Body of pancreas (tissue), 4 donors: ENCODE results near the gene DLGAP5.

Source experiments
- CTCF ChIP-seq, 7 experiments: fragments of 450-650 bp in 4 of 7; fragments of 200-600 bp in 3 of 7; sonication (generic) in 3 of 7; IDR thresholded peaks; one replicate each; pipeline ENCODE4 v1.5.1; 2016 to 2019; ENCODE audit warnings: antibody characterized with exemption in 7 of 7
- POLR2A ChIP-seq, 3 donors: fragments of 450-650 bp; IDR thresholded peaks; one replicate each; pipeline ENCODE4 v1.6.1; 2016; ENCODE audit warnings: antibody characterized with exemption in 3 of 3, mild to moderate bottlenecking in 2 of 3

GRCh38 chr14:55139696-55140509 is 51.5 kb downstream of the DLGAP5 start:
- TF ChIP-seq POLR2A (IDR thresholded peaks at IDR 0.05) (no peak), CTCF (IDR thresholded peaks at IDR 0.05) (no peak)
